Aorta (tissue), 5 donors: Measurements from ENCODE around the gene ACSF3. TPM values are rescaled to one million over a fixed set of nuclear protein-coding genes. Genes with fewer than 3 reads are reported as not detected.

Source experiments
- ATAC-seq: fragments of 200-7000 bp; cut with Tn5 transposase; one replicate; pipeline ENCODE4 v1.9.1; 2022; ENCODE audit warnings: moderate library complexity; ENCODE audit not compliant: low FRiP score
- DNase-seq, 2 donors: peaks; one replicate each; pipeline ENCODE4 v3.0.0-alpha.2; 2020
- H3K27ac ChIP-seq, 2 donors: one replicate each; pipeline ENCODE4 v1.5.1; 2013; ENCODE audit warnings: low read length in 2 of 2, mild to moderate bottlenecking in 2 of 2, moderate library complexity in 2 of 2, control low read depth in 1 of 2, inconsistent platforms in 1 of 2, low read depth in 1 of 2
- H3K27me3 ChIP-seq, 2 donors: one replicate each; pipeline ENCODE4 v1.6.1; 2013; ENCODE audit warnings: control low read depth in 1 of 2, low read length in 1 of 2, mild to moderate bottlenecking in 1 of 2, moderate library complexity in 1 of 2; ENCODE audit not compliant: insufficient read depth in 2 of 2, control insufficient read depth in 1 of 2
- H3K36me3 ChIP-seq, 2 donors: one replicate each; pipeline ENCODE4 v1.6.1; 2013; ENCODE audit warnings: control low read depth in 1 of 2, low read length in 1 of 2, mild to moderate bottlenecking in 1 of 2; ENCODE audit not compliant: insufficient read depth in 2 of 2, control insufficient read depth in 1 of 2
- H3K4me1 ChIP-seq, 2 donors: one replicate each; pipeline ENCODE4 v1.6.1; 2013; ENCODE audit warnings: low read length in 2 of 2, control low read depth in 1 of 2, mild to moderate bottlenecking in 1 of 2, moderate library complexity in 1 of 2; ENCODE audit not compliant: insufficient read depth in 2 of 2, control insufficient read depth in 1 of 2
- H3K4me3 ChIP-seq, 2 donors: one replicate each; pipeline ENCODE4 v1.5.1; 2013; ENCODE audit warnings: low read length in 2 of 2, control low read depth in 1 of 2, mild to moderate bottlenecking in 1 of 2
- H3K9me3 ChIP-seq: one replicate; pipeline ENCODE4 v1.6.1; 2013; ENCODE audit warnings: mild to moderate bottlenecking, low read length; ENCODE audit not compliant: control insufficient read depth
- WGBS, 2 donors: extraction: QIAGEN DNeasy Blood & Tissue Kit; methylation state at CpG; one replicate each; pipeline ENCODE4 v1.1.7; 2013; 5-methylcytosine and 5-hydroxymethylcytosine counted together
- intact Hi-C, 2 donors: fragments of 100-400 bp; cut with DNase I; formaldehyde crosslinking; loops; one replicate each; pipeline versions ENCODE4 v1.14.2 to v1.15.0; 2022
- polyA plus RNA-seq, 2 donors: library from polyadenylated mRNA; stranded (reverse); fragments of 200-250 nt; gene quantifications; one replicate each; pipeline ENCODE4 v1.2.3, GENCODE V29; 2013
- total RNA-seq, 2 donors: library from RNA; stranded (reverse); fragmentation: NEBNext Ultra II Directional; extraction: Animal tissue kit (Norgen Biotek cat#: 25700); gene quantifications; one replicate each; pipeline ENCODE4 v1.2.1, GENCODE V29; 2021
- donor health status: healthy with polysubstance abuse.
- donor health status: Bipolar disorder and iron deficiency.
- donor health status: DM: no; HTN: no; CAD: no.
- donor health status: DM: no; HTN: no; CAD: no.
- donor health status: DM: yes; HTN: yes; CAD: no.

The ACSF3 gene
- total and polyA plus RNA-seq, 4 donors: 19.3 to 48.4 (median 26.6) TPM

GRCh38 chr16:89142474-89143195, 49.0 kb downstream of the ACSF3 start:
- no peak for ATAC-seq
- no peaks in the 10 kb centered on the region for H3K4me1 ChIP-seq
- H3K27me3 ChIP-seq: no peaks in the 10 kb centered on the region
- H3K4me3 ChIP-seq: no peak overlapping the region
- DNase-seq: peak; percentile 23 to 45
- intact Hi-C loops: no loop called here
- 93 to 94% methylated on average over 13 of the region's 13 CpGs for WGBS, 2 donors
- peaks cover 0 to 2% of the 10 kb centered on the region in 2 donors for H3K36me3 ChIP-seq
- no peaks in the 10 kb centered on the region for H3K9me3 ChIP-seq
- no peak overlapping the region for H3K27ac ChIP-seq

- DNase-seq (peak; percentile 34 to 67), ATAC-seq (no peak)
- Histone ChIP-seq H3K9me3 (no peaks in the 10 kb centered on the region), H3K4me3 (no peak overlapping the region), H3K36me3 (peaks cover 0 to 2% of the 10 kb centered on the region in 2 donors), H3K27me3 (no peaks in the 10 kb centered on the region), H3K27ac (no peak overlapping the region), H3K4me1 (no peaks in the 10 kb centered on the region)
- intact Hi-C loops: no loop called here
- 91 to 95% methylated on average over 17 of the region's 17 CpGs for WGBS, 2 donors
Measured at GRCh38 chr16:89143201-89143741, 49.6 kb downstream of the ACSF3 start.

GRCh38 chr16:89143911-89144675, 50.4 kb downstream of the ACSF3 start:
- ATAC-seq: no peak
- Histone ChIP-seq H3K27ac (no peak overlapping the region), H3K9me3 (no peaks in the 10 kb centered on the region), H3K4me1 (no peaks in the 10 kb centered on the region), H3K4me3 (no peak overlapping the region), H3K36me3 (peaks cover 0 to 2% of the 10 kb centered on the region in 2 donors), H3K27me3 (no peaks in the 10 kb centered on the region)
- WGBS, 2 donors: 87 to 89% methylated on average over 22 of the region's 22 CpGs
- intact Hi-C loops: no loop called here
- DNase-seq: peak; percentile 28 to 34

GRCh38 chr16:89144681-89145080, 51.0 kb downstream of the ACSF3 start:
- intact Hi-C loops: no loop called here
- Histone ChIP-seq H3K27me3 (no peaks in the 10 kb centered on the region), H3K27ac (no peak overlapping the region), H3K36me3 (peaks cover 0 to 2% of the 10 kb centered on the region in 2 donors), H3K4me1 (no peaks in the 10 kb centered on the region), H3K4me3 (no peak overlapping the region), H3K9me3 (no peaks in the 10 kb centered on the region)
- ATAC-seq (no peak), DNase-seq (peak in 1 of 2 donors; percentile 37)
- 74 to 90% methylated on average over 5 to 6 of the region's 6 CpGs for WGBS, 2 donors

- Histone ChIP-seq H3K4me1 (no peaks in the 10 kb centered on the region), H3K4me3 (no peak overlapping the region), H3K27me3 (no peaks in the 10 kb centered on the region), H3K27ac (no peak overlapping the region), H3K36me3 (peaks cover 0 to 2% of the 10 kb centered on the region in 2 donors), H3K9me3 (no peaks in the 10 kb centered on the region)
- DNase-seq (peak in 1 of 2 donors; percentile 38), ATAC-seq (no peak)
- WGBS, 2 donors: 93 to 96% methylated on average over 25 of the region's 25 CpGs
- intact Hi-C loops: no loop called here
Measured at GRCh38 chr16:89145406-89146161, 51.9 kb downstream of the ACSF3 start.

- Histone ChIP-seq H3K4me1 (no peaks in the 10 kb centered on the region), H3K27ac (no peak overlapping the region), H3K27me3 (no peaks in the 10 kb centered on the region), H3K4me3 (no peak overlapping the region), H3K36me3 (peaks cover 0 to 2% of the 10 kb centered on the region in 2 donors), H3K9me3 (no peaks in the 10 kb centered on the region)
- ATAC-seq (no peak), DNase-seq (peak in 1 of 2 donors; percentile 40)
- intact Hi-C loops: no loop called here
- 96 to 97% methylated on average over 16 to 21 of the region's 21 CpGs for WGBS, 2 donors
Measured at GRCh38 chr16:89146211-89147005, 52.8 kb downstream of the ACSF3 start.

- Histone ChIP-seq H3K4me1 (no peaks in the 10 kb centered on the region), H3K27me3 (no peaks in the 10 kb centered on the region), H3K9me3 (no peaks in the 10 kb centered on the region), H3K36me3 (peaks cover 0 to 2% of the 10 kb centered on the region in 2 donors), H3K4me3 (no peak overlapping the region), H3K27ac (no peak overlapping the region)
- WGBS, 2 donors: 86 to 91% methylated on average over 8 to 11 of the region's 11 CpGs
- intact Hi-C loops: no loop called here
- ATAC-seq (no peak), DNase-seq (no peak)
Measured at GRCh38 chr16:89147085-89147817, 53.6 kb downstream of the ACSF3 start.
